GM18511 (cell line): ENCODE data around the gene PRPF40B.
"Not testable (repeated sequence)": the region's sequence is repeated elsewhere in the genome, so short reads cannot be mapped to it uniquely, and the experiment has no call there.

Experiments used
- ATAC-seq: cut with Tn5 transposase; IDR thresholded peaks from one replicate; pipeline ENCODE4 v1.9.1; 2021; ENCODE audit warnings: mild to moderate bottlenecking, moderate library complexity; ENCODE audit not compliant: unreplicated experiment

Gene PRPF40B

GRCh38 chr12:49623142-49623904 lies at the start of gene PRPF40B:
Gene PRPF40B (plus strand): TSS chr12:49623561. CDS start chr12:49623591, 30 bp downstream.
- peak; percentile 76 for ATAC-seq

- no peak for ATAC-seq
These were observed 45.6 kb upstream of the PRPF40B start for GRCh38 chr12:49577589-49578315.

- no peak for ATAC-seq
These were observed 44.8 kb upstream of the PRPF40B start for GRCh38 chr12:49578471-49579112.

- no peak for ATAC-seq
These were observed 42.5 kb upstream of the PRPF40B start for GRCh38 chr12:49580572-49581535.

GRCh38 chr12:49582201-49582600 lies 41.2 kb upstream of the PRPF40B start:
- no peak for ATAC-seq

GRCh38 chr12:49582850-49583249 lies 40.5 kb upstream of the PRPF40B start:
- no peak for ATAC-seq

GRCh38 chr12:49583366-49584094 lies 39.8 kb upstream of the PRPF40B start:
- ATAC-seq, result no peak

- ATAC-seq, result no peak
These were observed 38.8 kb upstream of the PRPF40B start for GRCh38 chr12:49584591-49584990.

- ATAC-seq, result no peak
These were observed 37.6 kb upstream of the PRPF40B start for GRCh38 chr12:49585477-49586459.

GRCh38 chr12:49587174-49587908 lies 36.0 kb upstream of the PRPF40B start:
- ATAC-seq, result no peak

GRCh38 chr12:49588281-49588680 lies 35.1 kb upstream of the PRPF40B start:
- ATAC-seq, result no peak

- no peak for ATAC-seq
These were observed 34.4 kb upstream of the PRPF40B start for GRCh38 chr12:49588721-49589516.

GRCh38 chr12:49598527-49598926 lies 24.8 kb upstream of the PRPF40B start:
- no peak for ATAC-seq

- no peak for ATAC-seq
These were observed 23.4 kb upstream of the PRPF40B start for GRCh38 chr12:49599961-49600360.

- no peak for ATAC-seq
These were observed 19.6 kb upstream of the PRPF40B start for GRCh38 chr12:49603721-49604120.

- no peak for ATAC-seq
These were observed 18.5 kb upstream of the PRPF40B start for GRCh38 chr12:49604856-49605255.

- not testable (repeated sequence) for ATAC-seq
These were observed 17.8 kb upstream of the PRPF40B start, which contains the start of gene FAM186B for GRCh38 chr12:49605539-49605938. Gene FAM186B (minus strand): TSS chr12:49605639. CDS start chr12:49605477, 162 bp downstream.
